HepG2 (cell line): ENCODE measurements around the gene STX1B. TPM values are rescaled to one million over a fixed set of nuclear protein-coding genes. Genes with fewer than 3 reads are reported as not detected.
A peak's percentile ranks its signal among the peaks of the same experiment; 100 is the strongest.

ENCODE experiments used
- ATF4 ChIP-seq, 2 experiments: fragments of 450-650 bp in 1 of 2; sonication (generic) in 1 of 2; formaldehyde crosslinking; IDR thresholded peaks; 2 replicates each; pipeline versions ENCODE4 v1.5.0 to v1.8.0; 2020 to 2022; ENCODE audit warnings: mild to moderate bottlenecking in 1 of 2, missing genetic modification reagents in 1 of 2
- BORCS8-MEF2B ChIP-seq: sonication (generic); formaldehyde crosslinking; IDR thresholded peaks from 2 replicates; pipeline ENCODE4 v1.8.0; 2022; ENCODE audit warnings: mild to moderate bottlenecking, missing genetic modification reagents
- CCAR2 ChIP-seq: fragments of 200-400 bp; formaldehyde crosslinking; optimal IDR thresholded peaks from 2 replicates; pipeline ENCODE3; 2018; ENCODE audit warnings: low read depth, mild to moderate bottlenecking, low read length, moderate library complexity
- CREB1 ChIP-seq, 2 experiments: fragments of 450-650 bp in 1 of 2; IDR thresholded peaks; 2 replicates each; pipeline ENCODE4 v1.6.1; 2016 to 2017; ENCODE audit warnings: control low read depth in 1 of 2, mild to moderate bottlenecking in 1 of 2, missing compliant biosample characterization in 1 of 2, missing genetic modification characterization in 1 of 2
- GATA4 ChIP-seq: sonication (generic); IDR thresholded peaks from 2 replicates; pipeline ENCODE4 v1.6.1; 2016; ENCODE audit warnings: antibody characterized with exemption, low read depth, borderline replicate concordance
- GZF1 ChIP-seq: sonication (generic); formaldehyde crosslinking; IDR thresholded peaks from 2 replicates; pipeline ENCODE4 v1.5.1; 2020; ENCODE audit warnings: mild to moderate bottlenecking, missing genetic modification reagents
- HNRNPH1 ChIP-seq: fragments of 200-400 bp; formaldehyde crosslinking; optimal IDR thresholded peaks from 2 replicates; pipeline ENCODE3; 2017; ENCODE audit warnings: mild to moderate bottlenecking, low read depth, low read length
- IRF2 ChIP-seq: IDR thresholded peaks from 2 replicates; pipeline ENCODE4 v1.6.1; 2018; ENCODE audit warnings: missing genetic modification reagents, missing compliant biosample characterization
- KAT8 ChIP-seq: IDR thresholded peaks from 2 replicates; pipeline ENCODE4 v1.6.1; 2016; ENCODE audit warnings: missing genetic modification reagents, missing compliant biosample characterization
- KDM1A ChIP-seq: IDR thresholded peaks from 2 replicates; pipeline ENCODE4 v1.6.1; 2016; ENCODE audit warnings: missing compliant biosample characterization
- MAF1 ChIP-seq: sonication (generic); formaldehyde crosslinking; IDR thresholded peaks from 2 replicates; pipeline ENCODE4 v1.5.0; 2020; ENCODE audit warnings: missing genetic modification reagents, borderline replicate concordance
- MBD4 ChIP-seq: IDR thresholded peaks from 2 replicates; pipeline ENCODE4 v1.6.1; 2012; ENCODE audit warnings: low read length, inconsistent platforms, borderline replicate concordance
- NR2C2 ChIP-seq: sonication (generic); formaldehyde crosslinking; IDR thresholded peaks from 2 replicates; pipeline ENCODE4 v1.4.0; 2020; ENCODE audit warnings: missing genetic modification reagents, mild to moderate bottlenecking, moderate library complexity, borderline replicate concordance
- PRDM10 ChIP-seq: sonication (generic); formaldehyde crosslinking; IDR thresholded peaks from 2 replicates; pipeline ENCODE4 v1.4.0; 2020; ENCODE audit warnings: low read depth, missing genetic modification reagents
- SAFB2 ChIP-seq: sonication (generic); formaldehyde crosslinking; IDR thresholded peaks from 2 replicates; pipeline ENCODE4 v1.5.1; 2020; ENCODE audit warnings: missing genetic modification reagents, low read depth, mild to moderate bottlenecking, borderline replicate concordance
- SAP130 ChIP-seq: IDR thresholded peaks from 2 replicates; pipeline ENCODE4 v1.6.1; 2016; ENCODE audit warnings: low read depth
- SMC3 ChIP-seq: IDR thresholded peaks from 2 replicates; pipeline ENCODE4 v1.6.1; 2011; ENCODE audit warnings: low read length, improper control_type of control experiment
- TAF1 ChIP-seq: sonication (generic); formaldehyde crosslinking; IDR thresholded peaks from 2 replicates; pipeline ENCODE4 v1.4.0; 2020; ENCODE audit warnings: missing genetic modification reagents
- TBX2 ChIP-seq: sonication (generic); formaldehyde crosslinking; IDR thresholded peaks from 2 replicates; pipeline ENCODE4 v1.5.0; 2020; ENCODE audit warnings: missing genetic modification reagents, mild to moderate bottlenecking, borderline replicate concordance
- U2AF1 ChIP-seq: fragments of 200-400 bp; formaldehyde crosslinking; optimal IDR thresholded peaks from 2 replicates; pipeline ENCODE3; 2017; ENCODE audit warnings: mild to moderate bottlenecking, low read depth, low read length
- ZBTB21 ChIP-seq: sonication (generic); formaldehyde crosslinking; IDR thresholded peaks from 2 replicates; pipeline ENCODE4 v1.4.0; 2020; ENCODE audit warnings: missing genetic modification reagents
- ZNF3 ChIP-seq: IDR thresholded peaks from 2 replicates; pipeline ENCODE4 v1.7.0; 2017; ENCODE audit warnings: inconsistent platforms
- ZNF7 ChIP-seq: IDR thresholded peaks from 2 replicates; pipeline ENCODE4 v1.6.1; 2016; ENCODE audit warnings: missing biosample characterization, missing genetic modification reagents
- ZNF740 ChIP-seq: sonication (generic); formaldehyde crosslinking; IDR thresholded peaks from 2 replicates; pipeline ENCODE4 v1.4.0; 2020; ENCODE audit warnings: missing genetic modification reagents
- ZZZ3 ChIP-seq: sonication (generic); formaldehyde crosslinking; IDR thresholded peaks from 2 replicates; pipeline ENCODE4 v1.4.0; 2020; ENCODE audit warnings: missing genetic modification reagents, mild to moderate bottlenecking, borderline replicate concordance
- polyA plus RNA-seq, 8 experiments: library from polyadenylated mRNA; depleted of rRNA in 3 of 8; stranded (reverse) in 7 of 8; unstranded in 1 of 8; fragments of >200 nt; fragmentation: Illumina TruSeq in 4 of 8; extraction: Trizol in 4 of 8; gene quantifications; 2 replicates each; pipeline versions ENCODE4 v1.2.1 to v1.2.3, GENCODE V29; 2011 to 2016; ENCODE audit warnings: low read depth in 4 of 8, missing spikeins in 1 of 8, mixed read lengths in 1 of 8; ENCODE audit not compliant: insufficient read depth in 1 of 8
- total RNA-seq, 5 experiments: library from RNA; depleted of rRNA; stranded (reverse); fragments of >200 nt; fragmentation: Illumina TruSeq; extraction: Trizol; gene quantifications; 2 replicates each; pipeline ENCODE4 v1.2.3, GENCODE V29; 2016; ENCODE audit warnings: low read depth in 1 of 5

The STX1B gene
- total and polyA plus RNA-seq, 2 of the 13 experiments (the other 11 are each of a cell fraction or from before 2014, with no cell fraction given) = 2.1 to 3.0 TPM

- TF ChIP-seq TAF1 (CRISPR knock-in tag) (peak; percentile 78), MBD4 (no peak), SAP130 (CRISPR knock-in tag) (peak; percentile 95), KDM1A (CRISPR knock-in tag) (no peak), MAF1 (no peak), TBX2 (CRISPR knock-in tag) (peak; percentile 57; the same call in 1 of the 2 replicates), ZNF740 (CRISPR knock-in tag) (no peak), HNRNPH1 (no peak), IRF2 (peak; percentile 89), ZZZ3 (CRISPR knock-in tag) (no peak), ZBTB21 (CRISPR knock-in tag) (0 out of 2 replicates have a peak, but pooled peaks have one; percentile 9), GATA4 (no peak), BORCS8-MEF2B (CRISPR knock-in tag) (peak; percentile 21; the same call in 1 of the 2 replicates), SMC3 (no peak), ZNF7 (CRISPR knock-in tag) (no peak), PRDM10 (CRISPR knock-in tag) (peak; percentile 31; the same call in 1 of the 2 replicates), SAFB2 (CRISPR knock-in tag) (no peak), KAT8 (CRISPR knock-in tag) (peak; percentile 58; the same call in 1 of the 2 replicates), ZNF3 (no peak), U2AF1 (no peak), NR2C2 (CRISPR knock-in tag) (peak; percentile 68), GZF1 (CRISPR knock-in tag) (no peak), ATF4 (CRISPR knock-in tag; IDR thresholded peaks at IDR 0.05) (no peak), CREB1 (IDR thresholded peaks at IDR 0.05) (no peak), CREB1 (CRISPR knock-in tag; IDR thresholded peaks at IDR 0.05) (no peak), CCAR2 (no peak)
Measured at GRCh38 chr16:31033709-31034492, 23.5 kb upstream of the STX1B start (continued).
